HepG2 (cell line): ENCODE measurements around the gene BMPR1B.

Experiments
- CCDC6 ChIP-seq: sonication (generic); formaldehyde crosslinking; IDR thresholded peaks from 2 replicates; pipeline ENCODE4 v1.8.1; 2022; ENCODE audit warnings: mild to moderate bottlenecking, missing genetic modification reagents, moderate library complexity
- CTCF ChIP-seq: sonication (generic); formaldehyde crosslinking; IDR thresholded peaks from 2 replicates; pipeline ENCODE4 v1.5.0; 2020; ENCODE audit warnings: mild to moderate bottlenecking, missing genetic modification reagents, moderate library complexity
- EP300 ChIP-seq, 3 experiments: sonication (generic) in 1 of 3; formaldehyde crosslinking in 1 of 3; IDR thresholded peaks; 2 replicates each; pipeline versions ENCODE4 v1.5.1 to v1.6.1; 2011 to 2020; ENCODE audit warnings: low read depth in 2 of 3, low read length in 2 of 3, borderline replicate concordance in 1 of 3, improper control_type of control experiment in 1 of 3, mild to moderate bottlenecking in 1 of 3, missing genetic modification reagents in 1 of 3, moderate library complexity in 1 of 3
- KDM6A ChIP-seq: IDR thresholded peaks from 2 replicates; pipeline ENCODE4 v1.6.1; 2016; ENCODE audit warnings: low read depth
- PBX3 ChIP-seq: sonication (generic); formaldehyde crosslinking; IDR thresholded peaks from 2 replicates; pipeline ENCODE4 v1.8.1; 2023; ENCODE audit warnings: missing genetic modification reagents, inconsistent platforms, borderline replicate concordance
- PRDM15 ChIP-seq: sonication (generic); formaldehyde crosslinking; IDR thresholded peaks from 2 replicates; pipeline ENCODE4 v1.4.0; 2020; ENCODE audit warnings: missing genetic modification reagents
- RFX5 ChIP-seq: IDR thresholded peaks from 2 replicates; pipeline ENCODE4 v1.6.1; 2011; ENCODE audit warnings: low read depth, low read length, improper control_type of control experiment
- SMARCC2 ChIP-seq: fragments of 450-650 bp; IDR thresholded peaks from 2 replicates; pipeline ENCODE4 v1.6.1; 2017; ENCODE audit warnings: antibody characterized with exemption, mild to moderate bottlenecking
- SNRNP70 ChIP-seq: fragments of 200-400 bp; formaldehyde crosslinking; IDR thresholded peaks from 2 replicates; pipeline ENCODE4 v1.6.1; 2017; ENCODE audit warnings: mild to moderate bottlenecking, low read depth, low read length, moderate library complexity
- ZBTB8A ChIP-seq: sonication (generic); formaldehyde crosslinking; IDR thresholded peaks from 2 replicates; pipeline ENCODE4 v1.4.0; 2020; ENCODE audit warnings: mild to moderate bottlenecking, low read depth, missing genetic modification reagents, borderline replicate concordance

GRCh38 chr4:94714365-94715160, 43.2 kb upstream of the BMPR1B start:
- no peak for TF ChIP-seq PBX3 (CRISPR knock-in tag)
- TF ChIP-seq RFX5 = no peak
- TF ChIP-seq CTCF (CRISPR knock-in tag) = no peak
- no peak for TF ChIP-seq SNRNP70
- no peak for TF ChIP-seq CCDC6
- no peak for TF ChIP-seq ZBTB8A
- TF ChIP-seq SMARCC2 = no peak
- TF ChIP-seq PRDM15 (CRISPR knock-in tag) = no peak
- TF ChIP-seq EP300 (IDR thresholded peaks at IDR 0.05; ENCODE audit: low read depth in 2 of 2, low read length in 2 of 2) = no peak
- no peak for TF ChIP-seq EP300 (CRISPR knock-in tag; IDR thresholded peaks at IDR 0.05; ENCODE audit: borderline replicate concordance)
- no peak for TF ChIP-seq KDM6A
